Activated CD4-positive, alpha-beta T cell treated with anti-CD3 and anti-CD28 coated beads for 36 hours (primary cell): ENCODE results near the gene DOP1B. TPM values are rescaled to one million over a fixed set of nuclear protein-coding genes. Genes with fewer than 3 reads are reported as not detected.

Source experiments
- ATAC-seq: fragments of 200-7000 bp; cut with Tn5 transposase; one replicate; pipeline ENCODE4 v1.10.0; 2021; ENCODE audit warnings: mild to moderate bottlenecking, moderate library complexity
- CTCF ChIA-PET: fragments of 350-600 bp; sonication (Branson Sonifier 250); formaldehyde crosslinking; loops from one replicate; lab custom pipeline; 2021; ENCODE audit warnings: antibody characterized with exemption; lab: Charles Lee
- POLR2A ChIA-PET: fragments of 350-600 bp; sonication (Branson Sonifier 250); formaldehyde crosslinking; loops from one replicate; lab custom pipeline; 2021; ENCODE audit warnings: antibody characterized with exemption, inconsistent platforms; lab: Charles Lee
- DNase-seq: peaks from one replicate; pipeline ENCODE4 v3.0.0-alpha.2; 2020
- H3K27ac Mint-ChIP-seq: one replicate; pipeline ENCODE4 v1.8.0; 2021; ENCODE audit warnings: mixed read lengths
- H3K27me3 Mint-ChIP-seq: one replicate; pipeline ENCODE4 v1.8.0; 2021; ENCODE audit warnings: mixed read lengths
- H3K36me3 Mint-ChIP-seq: one replicate; pipeline ENCODE4 v1.8.0; 2021; ENCODE audit warnings: low read depth, mixed read lengths
- H3K4me1 Mint-ChIP-seq: one replicate; pipeline ENCODE4 v1.8.0; 2021; ENCODE audit warnings: mixed read lengths
- H3K4me3 Mint-ChIP-seq: one replicate; pipeline ENCODE4 v1.8.0; 2021; ENCODE audit warnings: mild to moderate bottlenecking, moderate library complexity, mixed read lengths
- H3K9me3 Mint-ChIP-seq: one replicate; pipeline ENCODE4 v1.8.0; 2021; ENCODE audit warnings: low read depth, mixed read lengths
- intact Hi-C, 2 experiments: fragments of 100-400 bp; cut with DNase I in 1 of 2; cut with micrococcal nuclease in 1 of 2; formaldehyde crosslinking; loops; one replicate each; pipeline versions ENCODE4 v1.14.2 to v1.15.1; 2022 to 2024; cut with DNase I, micrococcal nuclease
- total RNA-seq, 2 experiments: library from RNA; stranded (reverse); gene quantifications; one replicate each; pipeline ENCODE4 v1.2.3, GENCODE V29; 2021

DOP1B gene
- total RNA-seq, 2 experiments from 2014 or later: 15.0 to 19.0 TPM

DNA sequence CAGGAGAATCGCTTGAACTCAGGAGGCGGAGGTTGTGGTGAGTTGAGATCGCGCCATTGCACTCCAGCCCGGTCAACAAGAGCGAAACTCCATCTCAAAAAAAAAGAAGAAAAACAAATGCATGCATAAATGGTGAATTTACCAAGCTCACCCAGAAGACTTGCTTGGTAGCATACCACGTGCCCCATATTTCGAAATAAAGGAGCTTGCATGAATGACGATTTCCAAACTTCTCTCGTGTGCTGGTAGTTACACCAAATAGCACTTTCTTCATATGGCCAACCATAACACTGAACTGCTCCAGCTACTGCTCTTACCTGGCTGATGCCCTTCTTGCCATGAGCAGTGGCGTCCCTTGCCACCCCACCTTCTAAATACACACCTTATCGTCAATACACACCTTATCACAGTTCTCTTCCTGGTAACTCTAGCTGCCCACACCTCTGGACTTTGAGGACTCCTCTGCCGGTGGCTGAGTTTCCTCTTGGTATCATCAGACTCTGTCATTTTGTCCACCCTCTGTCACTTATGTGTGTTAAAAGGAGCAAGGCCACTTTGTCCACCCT lies 2.8 kb downstream of the DOP1B start:
- H3K27ac Mint-ChIP-seq: no peak overlapping the region
- DNase-seq (no peak), ATAC-seq (no peak)
- no peak overlapping the region for H3K4me3 Mint-ChIP-seq
- H3K36me3 Mint-ChIP-seq: no peaks in the 10 kb centered on the region
- intact Hi-C loops: loop anchor here in 1 of 2 experiments (5.0 kb wide), 1 partner anchor 1208 kb away; the partner anchor contains the start of gene DYRK1A
- ChIA-PET POLR2A (interaction anchor here (0.7 kb wide), 2 partner anchors 76 to 1791 kb away, joined by 3 to 4 read pairs; no protein-coding TSS in a partner anchor), CTCF (interaction anchor here (1.0 kb wide), 1 partner anchor 50 kb away, joined by 4 read pairs; no protein-coding TSS in a partner anchor)
- no peaks in the 10 kb centered on the region for H3K9me3 Mint-ChIP-seq
- peaks cover 23% of the 10 kb centered on the region for H3K4me1 Mint-ChIP-seq
- H3K27me3 Mint-ChIP-seq: no peaks in the 10 kb centered on the region

DNA sequence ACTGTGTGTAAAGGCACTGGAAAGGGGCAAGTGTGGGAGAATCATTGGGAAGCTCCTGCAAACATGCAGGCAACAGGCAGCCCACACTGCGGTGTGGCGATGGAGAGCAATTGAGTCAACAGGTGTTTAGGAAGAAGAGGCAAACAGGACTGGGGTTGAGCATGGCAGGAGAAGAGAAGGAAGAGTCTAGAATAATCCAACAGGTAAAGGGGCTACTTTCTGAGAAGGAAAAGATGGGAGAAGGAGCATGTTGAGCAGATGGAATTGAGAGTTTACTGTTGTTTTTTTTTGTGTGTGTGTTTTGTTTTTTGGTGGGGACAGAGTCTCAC lies 4.2 kb downstream of the DOP1B start:
- Mint-ChIP-seq H3K9me3 (no peaks in the 10 kb centered on the region), H3K27me3 (no peaks in the 10 kb centered on the region), H3K4me1 (peaks cover 15% of the 10 kb centered on the region), H3K36me3 (no peaks in the 10 kb centered on the region), H3K4me3 (no peak overlapping the region), H3K27ac (no peak overlapping the region)
- no peak for ATAC-seq
- ChIA-PET CTCF (interaction anchor here (0.8 kb wide), 1 partner anchor 19 kb away, joined by 3 read pairs; no protein-coding TSS in a partner anchor), POLR2A (interaction anchor here (0.6 kb wide), 1 partner anchor 24 kb away, joined by 6 read pairs; no protein-coding TSS in a partner anchor)
- no peak for DNase-seq
- intact Hi-C loops: no loop called here

DNA sequence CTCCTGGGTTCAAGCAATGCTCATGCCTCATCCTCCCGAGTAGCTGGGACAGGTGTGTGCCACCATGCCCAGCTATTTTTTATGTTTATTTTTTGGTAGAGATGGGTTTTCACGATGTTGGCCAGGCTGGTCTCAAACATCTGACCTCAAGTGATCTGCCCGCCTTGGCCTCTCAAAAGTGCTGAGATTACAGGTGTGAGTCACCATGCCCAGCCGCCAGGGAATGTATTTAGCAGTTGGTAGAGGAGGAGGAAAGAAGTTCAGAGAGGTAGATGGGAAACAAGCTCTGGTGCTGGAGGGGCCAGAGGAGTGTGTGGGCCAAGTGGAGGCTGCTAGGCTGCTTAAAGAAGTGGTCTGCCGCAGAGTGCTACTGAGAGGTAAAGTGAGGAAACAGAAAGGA lies 6.0 kb downstream of the DOP1B start:
- Mint-ChIP-seq H3K4me1 (peaks cover 12% of the 10 kb centered on the region), H3K9me3 (no peaks in the 10 kb centered on the region), H3K27me3 (no peaks in the 10 kb centered on the region), H3K36me3 (peaks cover 9% of the 10 kb centered on the region), H3K4me3 (no peak overlapping the region), H3K27ac (no peak overlapping the region)
- intact Hi-C loops: no loop called here
- ATAC-seq (no peak), DNase-seq (no peak)
- ChIA-PET CTCF (no interaction called here), POLR2A (no interaction called here)

DNA sequence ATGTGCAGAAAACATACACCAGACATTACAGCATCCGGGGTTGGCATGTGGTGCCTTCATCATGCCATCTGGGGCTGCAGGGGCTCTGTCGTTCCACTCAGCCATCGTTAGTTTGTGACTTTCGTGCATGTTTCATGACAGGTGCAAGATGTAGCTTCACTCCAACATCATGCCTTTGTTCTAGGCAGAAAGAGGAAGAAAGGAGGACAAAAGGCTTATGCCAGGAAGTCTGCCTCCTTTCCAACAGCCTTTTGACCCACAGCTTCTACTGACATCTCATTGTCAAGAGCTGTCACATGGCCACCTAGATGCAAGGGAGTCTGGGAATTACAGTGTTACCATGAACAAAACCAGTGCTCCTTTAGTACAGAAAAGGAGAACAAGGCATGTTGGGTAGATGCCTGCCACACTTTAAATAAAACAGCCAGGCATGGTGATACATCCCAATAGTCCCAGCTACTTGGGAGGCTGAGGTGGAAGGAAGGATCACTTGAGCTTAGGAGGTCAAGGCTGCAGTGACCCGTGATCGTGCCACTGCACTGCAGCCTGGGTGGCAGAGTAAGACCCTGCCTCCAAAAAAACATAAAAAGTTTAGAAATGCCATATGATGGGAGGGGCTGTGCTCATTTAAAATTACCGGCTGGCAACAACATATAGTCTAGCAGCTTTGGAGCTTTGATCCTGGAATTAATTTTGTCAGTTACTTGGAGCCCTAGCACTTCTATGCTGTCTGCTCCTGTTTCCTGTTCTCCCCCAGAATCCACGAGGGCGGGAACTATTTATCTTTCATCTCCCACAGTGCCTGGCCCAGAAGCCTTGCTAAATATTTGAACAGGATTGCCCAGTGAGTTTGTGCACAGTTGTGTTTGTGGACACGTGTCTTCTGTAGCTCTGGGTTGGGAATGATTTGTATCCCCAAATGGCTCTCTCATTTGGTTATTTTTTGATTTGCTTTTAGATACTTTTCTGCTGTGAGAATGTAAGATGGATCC lies 7.4 kb downstream of the DOP1B start:
- Mint-ChIP-seq H3K27me3 (no peaks in the 10 kb centered on the region), H3K9me3 (no peaks in the 10 kb centered on the region), H3K36me3 (peaks cover 15% of the 10 kb centered on the region), H3K4me3 (no peak overlapping the region), H3K27ac (no peak overlapping the region), H3K4me1 (peaks cover 6% of the 10 kb centered on the region)
- no peak for ATAC-seq
- ChIA-PET POLR2A (interaction anchor here (0.9 kb wide), 1 partner anchor 10 kb away, joined by 4 read pairs; no protein-coding TSS in a partner anchor), CTCF (interaction anchor here (0.7 to 2.0 kb wide), 7 partner anchors 9 to 86 kb away, joined by 3 to 13 read pairs (median 5); no protein-coding TSS in a partner anchor)
- intact Hi-C loops: no loop called here
- no peak for DNase-seq

DNA sequence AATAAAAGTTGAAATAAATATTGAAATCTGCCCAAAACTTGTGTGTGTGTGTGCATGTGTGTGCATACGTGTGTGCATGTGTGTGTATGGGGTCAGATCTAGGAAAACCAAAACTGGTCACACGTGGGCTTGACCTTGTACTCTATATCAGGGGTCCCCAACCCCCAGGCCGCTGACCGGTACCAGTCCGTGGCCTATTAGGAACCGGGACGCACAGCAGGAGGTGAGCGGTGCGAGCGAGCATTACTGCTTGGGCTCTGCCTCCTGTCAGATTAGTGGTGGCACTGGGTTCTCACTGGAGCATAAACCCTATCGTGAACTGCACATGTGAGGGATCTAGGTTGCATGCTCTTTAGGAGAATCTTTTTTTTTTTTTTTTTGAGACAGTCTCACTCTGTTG lies 8.7 kb downstream of the DOP1B start:
- ChIA-PET CTCF (no interaction called here), POLR2A (no interaction called here)
- DNase-seq: no peak
- no peak overlapping the region for H3K4me3 Mint-ChIP-seq
- H3K36me3 Mint-ChIP-seq: peaks cover 21% of the 10 kb centered on the region
- no peak overlapping the region for H3K27ac Mint-ChIP-seq
- intact Hi-C loops: no loop called here
- ATAC-seq: no peak
- no peaks in the 10 kb centered on the region for H3K27me3 Mint-ChIP-seq
- peaks cover 6% of the 10 kb centered on the region for H3K4me1 Mint-ChIP-seq
- H3K9me3 Mint-ChIP-seq: no peaks in the 10 kb centered on the region

DNA sequence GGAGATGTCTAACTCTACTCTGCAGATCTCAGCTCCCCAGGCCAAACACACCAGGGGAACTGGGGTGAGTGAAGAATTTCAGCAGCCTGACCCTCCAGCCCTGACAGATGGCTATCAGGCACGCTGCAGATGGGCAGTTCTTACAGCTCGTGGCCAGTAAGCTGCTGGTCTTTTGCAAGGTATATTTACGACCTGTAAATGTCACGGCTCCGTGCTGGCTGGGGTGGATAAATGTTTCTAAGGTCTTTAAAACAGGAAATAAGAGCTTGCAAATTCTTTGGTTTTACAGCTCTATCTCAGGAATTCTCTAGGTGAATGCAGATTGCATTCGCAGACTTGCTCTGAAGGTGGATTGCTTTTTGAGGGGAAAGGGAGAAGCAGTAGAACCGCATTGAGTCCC lies 10.1 kb downstream of the DOP1B start:
- POLR2A ChIA-PET: interaction anchor here (0.6 kb wide), 1 partner anchor 167 kb away, joined by 3 read pairs; no protein-coding TSS in a partner anchor
- CTCF ChIA-PET: interaction anchor here (0.9 kb wide), 1 partner anchor 35 kb away, joined by 3 read pairs; no protein-coding TSS in a partner anchor

DNA sequence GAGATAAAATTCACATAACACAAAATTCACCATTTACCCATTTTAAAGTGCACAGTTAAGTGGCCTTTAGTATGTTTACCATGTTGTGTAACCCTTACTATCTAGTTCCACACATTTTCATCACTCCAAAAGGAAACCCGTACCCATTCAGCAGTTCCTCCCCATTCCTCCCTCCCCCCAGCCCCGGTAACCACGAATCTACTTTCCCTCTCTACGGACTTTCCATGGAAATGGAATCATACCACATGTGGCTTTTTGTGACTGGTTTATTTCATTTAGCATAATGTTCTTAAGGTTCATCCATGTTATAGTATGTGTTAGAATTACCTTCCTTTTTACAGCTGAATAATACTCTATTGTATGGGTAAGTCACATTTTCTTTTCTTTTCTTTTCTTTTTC lies 10.9 kb downstream of the DOP1B start:
- Mint-ChIP-seq H3K36me3 (peaks cover 21% of the 10 kb centered on the region), H3K9me3 (no peaks in the 10 kb centered on the region), H3K4me3 (no peak overlapping the region), H3K4me1 (peaks cover 6% of the 10 kb centered on the region), H3K27ac (no peak overlapping the region), H3K27me3 (no peaks in the 10 kb centered on the region)
- intact Hi-C loops: no loop called here
- DNase-seq: no peak
- ChIA-PET CTCF (no interaction called here), POLR2A (interaction anchor here (0.6 kb wide), 1 partner anchor 25 kb away, joined by 3 read pairs; no protein-coding TSS in a partner anchor)
- no peak for ATAC-seq

More for the DNA sequence above, 10.1 kb downstream of the DOP1B start:
- H3K27me3 Mint-ChIP-seq: no peaks in the 10 kb centered on the region
- no peak overlapping the region for H3K4me3 Mint-ChIP-seq
- intact Hi-C loops: no loop called here
- H3K4me1 Mint-ChIP-seq: peaks cover 6% of the 10 kb centered on the region
- H3K9me3 Mint-ChIP-seq: no peaks in the 10 kb centered on the region
- DNase-seq: no peak
- ATAC-seq: no peak
- peaks cover 21% of the 10 kb centered on the region for H3K36me3 Mint-ChIP-seq
- H3K27ac Mint-ChIP-seq: no peak overlapping the region

DNA sequence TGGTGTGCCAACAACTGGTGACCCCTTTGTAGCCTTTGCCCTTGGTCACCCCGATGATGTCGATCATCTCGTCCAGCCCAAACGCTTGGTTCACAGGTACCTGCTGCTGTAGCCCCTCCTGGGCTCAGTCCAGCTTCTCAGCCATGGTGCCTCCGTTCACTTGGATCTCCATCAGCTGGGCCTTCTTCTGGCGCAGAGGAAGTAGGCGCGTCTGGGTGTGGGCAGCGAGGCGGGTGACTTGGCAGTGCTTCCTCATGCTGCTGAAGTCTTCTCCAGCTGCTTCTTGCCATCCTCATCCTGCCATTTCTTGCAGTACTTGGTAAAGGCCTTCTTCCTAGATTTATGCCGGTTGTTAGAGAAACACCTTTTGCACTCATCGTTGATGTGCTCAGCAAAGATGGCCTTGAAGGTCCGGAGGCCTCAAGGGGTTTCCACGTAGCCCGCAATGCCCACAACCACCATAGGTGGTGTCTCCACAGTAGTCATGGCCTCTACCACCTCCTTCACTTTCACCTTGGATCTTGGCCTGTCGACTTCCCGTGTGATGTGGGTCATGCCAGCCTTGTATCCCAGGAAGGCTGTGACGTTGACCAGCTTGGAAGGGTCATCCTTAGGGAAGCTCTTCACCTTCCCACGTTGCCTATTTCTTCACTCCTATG lies 13.0 kb downstream of the DOP1B start:
- ChIA-PET POLR2A (no interaction called here), CTCF (no interaction called here)
- Mint-ChIP-seq H3K4me1 (peaks cover 4% of the 10 kb centered on the region), H3K27me3 (no peaks in the 10 kb centered on the region), H3K9me3 (no peaks in the 10 kb centered on the region), H3K4me3 (no peak overlapping the region), H3K27ac (no peak overlapping the region), H3K36me3 (peaks cover 25% of the 10 kb centered on the region)
- ATAC-seq (no peak), DNase-seq (peak; percentile 31)
- intact Hi-C loops: loop anchor here in 1 of 2 experiments (5.0 kb wide), 1 partner anchor 38 kb away; no protein-coding TSS in a partner anchor

DNA sequence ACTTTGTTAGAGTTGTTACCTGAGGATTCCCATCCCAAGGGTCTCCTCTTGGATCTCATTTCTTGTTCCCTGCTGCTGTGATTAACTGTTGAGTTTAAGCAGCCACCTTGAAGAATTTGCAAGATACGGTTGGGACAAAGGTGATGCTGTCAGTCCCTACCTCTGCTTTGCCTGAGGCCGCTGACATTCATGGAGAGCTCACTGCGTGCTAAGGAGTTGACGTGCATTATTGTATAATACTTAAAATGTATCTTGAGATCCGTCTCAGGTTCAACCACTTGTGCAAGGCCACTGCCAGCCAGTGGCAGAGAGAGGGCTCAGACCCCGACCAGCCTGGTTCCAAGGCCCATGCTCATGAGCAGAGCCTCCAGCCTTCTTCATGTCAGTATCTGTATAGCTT lies 14.2 kb downstream of the DOP1B start:
- H3K4me1 Mint-ChIP-seq: peaks cover 9% of the 10 kb centered on the region
- no peak overlapping the region for H3K27ac Mint-ChIP-seq
- intact Hi-C loops: loop anchor here in 1 of 2 experiments (5.0 kb wide), 1 partner anchor 36 kb away; no protein-coding TSS in a partner anchor
- no peaks in the 10 kb centered on the region for H3K27me3 Mint-ChIP-seq
- H3K4me3 Mint-ChIP-seq: no peak overlapping the region
- POLR2A ChIA-PET: no interaction called here
- peaks cover 25% of the 10 kb centered on the region for H3K36me3 Mint-ChIP-seq
- CTCF ChIA-PET: interaction anchor here (0.6 kb wide), 1 partner anchor 31 kb away, joined by 3 read pairs; no protein-coding TSS in a partner anchor
- DNase-seq: no peak
- no peaks in the 10 kb centered on the region for H3K9me3 Mint-ChIP-seq
- ATAC-seq: no peak

DNA sequence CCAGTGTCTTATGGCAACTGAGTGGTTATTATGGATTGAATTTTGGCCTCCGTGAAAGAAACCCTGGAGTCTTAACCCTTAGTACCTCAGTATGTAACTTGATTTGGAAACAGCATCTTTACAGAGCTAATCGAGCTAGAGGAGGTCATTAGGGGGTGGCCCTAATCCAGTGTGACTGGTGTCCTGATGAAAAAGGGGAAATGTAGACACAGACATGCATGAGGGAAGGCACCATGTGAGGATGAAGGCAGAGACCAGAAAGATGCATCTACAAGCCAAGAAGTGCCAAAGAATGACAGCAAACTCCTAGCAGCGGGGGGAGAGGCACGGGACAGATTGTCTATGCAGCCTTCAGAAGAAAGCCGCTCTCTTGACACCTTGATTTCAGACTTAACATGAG lies 14.7 kb downstream of the DOP1B start:
- Mint-ChIP-seq H3K27ac (no peak overlapping the region), H3K27me3 (no peaks in the 10 kb centered on the region)
- intact Hi-C loops: loop anchor here in 1 of 2 experiments (5.0 kb wide), 1 partner anchor 36 kb away; no protein-coding TSS in a partner anchor

More for the DNA sequence above, 14.7 kb downstream of the DOP1B start:
- ATAC-seq (no peak), DNase-seq (no peak)
- H3K4me3 Mint-ChIP-seq: no peak overlapping the region
- H3K9me3 Mint-ChIP-seq: no peaks in the 10 kb centered on the region
- H3K36me3 Mint-ChIP-seq: peaks cover 23% of the 10 kb centered on the region
- peaks cover 9% of the 10 kb centered on the region for H3K4me1 Mint-ChIP-seq
- ChIA-PET POLR2A (no interaction called here), CTCF (interaction anchor here (3.1 kb wide), 1 partner anchor 7 kb away, joined by 13 read pairs; no protein-coding TSS in a partner anchor)
